Stimulated activated naive CD8-positive, alpha-beta T cell treated with anti-CD3 and anti-CD28 coated beads, Interleukin-15, Interleukin-2, amounts not matched to agents 100 U/mL and 50 U/mL, for 24 hours (primary cell): ENCODE data around the gene CFHR5.
"Not testable (repeated sequence)": the region's sequence is repeated elsewhere in the genome, so short reads cannot be mapped to it uniquely, and the experiment has no call there.

ENCODE experiments used
- ATAC-seq: fragments of 150-1000 bp; cut with Tn5 transposase; one replicate; pipeline ENCODE4 v1.10.0; 2021
- DNase-seq: peaks from one replicate; pipeline ENCODE4 v3.0.0; 2021

Gene CFHR5

GRCh38 chr1:196977278-196977677, at the start of gene CFHR5:
TSS of gene CFHR5 (plus strand) at chr1:196977556. CDS start at chr1:196977665, 109 bp downstream.
- ATAC-seq: no peak
- DNase-seq: no peak

- ATAC-seq, DNase-seq: not testable (repeated sequence)
Measured at GRCh38 chr1:196932853-196933252, 44.5 kb upstream of the CFHR5 start.

- DNase-seq (no peak), ATAC-seq (no peak)
Measured at GRCh38 chr1:196933531-196934189, 43.7 kb upstream of the CFHR5 start.

GRCh38 chr1:196941474-196941873, 35.9 kb upstream of the CFHR5 start:
- not testable (repeated sequence) for DNase-seq, ATAC-seq

DNA sequence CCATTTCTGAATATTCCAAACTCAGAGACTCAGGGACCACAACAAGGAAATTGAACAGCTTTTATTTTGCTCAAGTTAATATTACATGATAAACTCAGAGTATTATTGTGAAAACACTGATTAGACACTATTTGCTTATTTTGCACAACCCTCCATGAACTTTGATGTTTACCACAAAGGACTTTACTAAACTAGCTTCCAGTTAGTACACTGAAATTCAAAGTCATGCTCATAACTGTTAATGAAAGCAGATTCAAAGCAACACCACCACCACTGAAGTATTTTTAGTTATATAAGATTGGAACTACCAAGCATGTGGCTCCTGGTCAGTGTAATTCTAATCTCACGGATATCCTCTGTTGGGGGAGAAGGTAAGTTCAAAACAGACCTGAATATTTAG, 33.8 kb upstream of the CFHR5 start, which contains the start of gene CFHR2:
Gene CFHR2, plus strand, starts transcription at position 171 of the 400 bp plus-strand sequence. Its CDS starts 143 bp downstream, at position 314.
- DNase-seq, ATAC-seq: not testable (repeated sequence)

- DNase-seq (no peak), ATAC-seq (no peak)
Measured at GRCh38 chr1:196951711-196952394, 25.5 kb upstream of the CFHR5 start.

DNA sequence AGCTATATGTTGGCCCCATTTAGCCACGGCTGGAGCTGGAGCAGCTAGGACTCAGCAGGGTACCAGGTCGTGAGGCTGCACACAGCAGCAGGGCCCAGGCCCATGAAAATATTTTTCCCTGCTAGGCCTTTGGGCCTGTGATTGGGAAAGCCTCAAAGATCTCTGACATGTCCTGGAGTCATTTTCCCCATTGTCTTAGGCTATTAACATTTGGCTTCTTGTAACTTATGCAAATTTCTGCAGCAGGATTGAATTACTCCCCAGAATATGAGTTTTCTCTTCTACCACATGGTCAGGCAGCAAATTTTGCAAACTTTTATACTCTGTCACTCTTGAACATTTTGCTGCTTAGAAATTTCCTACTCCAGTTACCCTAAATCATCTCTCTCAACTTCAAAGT, 22.6 kb upstream of the CFHR5 start:
- DNase-seq (no peak), ATAC-seq (no peak)

- DNase-seq: no peak
Measured at GRCh38 chr1:196955926-196956325, 21.4 kb upstream of the CFHR5 start.

GRCh38 chr1:196960854-196961253, 16.5 kb upstream of the CFHR5 start:
- no peak for DNase-seq
- no peak for ATAC-seq

More at GRCh38 chr1:196955926-196956325, 21.4 kb upstream of the CFHR5 start:
- ATAC-seq: no peak

DNA sequence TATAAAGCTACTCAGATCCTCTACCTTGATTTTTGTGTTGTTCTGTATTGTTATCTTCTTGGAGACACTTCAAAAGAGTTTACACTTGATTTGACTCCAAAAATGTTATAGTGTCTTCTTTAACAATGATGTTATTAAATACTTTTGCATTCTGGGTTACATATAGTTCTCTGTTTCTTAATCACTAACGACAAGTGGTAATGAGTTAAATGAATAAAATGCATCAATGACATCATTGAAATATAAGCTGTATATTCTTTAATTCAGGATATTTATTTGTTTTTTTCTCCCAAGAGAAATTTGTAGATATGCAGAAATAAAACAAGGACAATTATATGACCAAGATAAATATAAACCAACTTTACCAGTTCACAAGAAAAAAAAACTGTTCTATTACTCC, 7.2 kb upstream of the CFHR5 start:
- no peak for ATAC-seq
- DNase-seq: no peak

DNA sequence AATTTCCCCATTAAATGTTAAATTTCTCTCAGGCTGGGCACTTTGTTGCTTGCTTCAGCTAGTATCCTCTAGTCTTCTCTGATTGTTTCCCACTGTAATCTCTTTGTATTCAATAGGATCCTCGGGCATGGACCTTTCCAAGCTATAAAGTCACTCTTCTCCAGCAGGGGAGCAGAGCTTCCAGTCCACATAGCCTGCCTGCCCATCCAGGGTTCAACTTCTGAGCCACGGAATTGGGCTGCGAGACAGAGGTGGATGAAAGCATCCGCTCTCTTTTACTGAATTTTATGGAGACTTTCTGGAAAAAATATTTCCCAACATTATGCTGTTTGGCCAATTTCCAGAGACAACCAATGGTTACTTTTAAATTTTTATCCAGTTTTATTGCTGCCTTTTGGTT, 1.1 kb upstream of the CFHR5 start:
- no peak for ATAC-seq
- no peak for DNase-seq

- DNase-seq: no peak
- ATAC-seq: no peak
Measured at GRCh38 chr1:196980859-196981258, 3.5 kb downstream of the CFHR5 start.

DNA sequence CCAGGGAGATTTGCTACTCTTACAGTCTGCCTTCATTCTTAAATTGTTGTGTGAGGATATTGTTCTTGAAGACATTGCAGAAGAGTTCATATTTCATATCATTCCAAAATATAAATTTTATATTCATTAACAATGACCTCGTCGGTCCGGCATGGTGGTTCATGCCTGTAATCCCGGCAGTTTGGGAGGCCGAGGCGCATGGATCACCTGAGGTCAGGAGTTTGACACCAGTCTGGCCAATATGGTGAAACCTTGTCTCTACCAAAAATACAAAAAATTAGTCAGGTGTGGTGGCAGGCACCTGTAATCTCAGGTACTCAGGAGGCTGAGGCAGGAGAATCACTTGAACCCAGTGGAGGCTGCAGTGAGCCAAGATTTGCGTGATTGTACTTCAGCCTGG, 4.9 kb downstream of the CFHR5 start:
- not testable (repeated sequence) for ATAC-seq, DNase-seq

DNA sequence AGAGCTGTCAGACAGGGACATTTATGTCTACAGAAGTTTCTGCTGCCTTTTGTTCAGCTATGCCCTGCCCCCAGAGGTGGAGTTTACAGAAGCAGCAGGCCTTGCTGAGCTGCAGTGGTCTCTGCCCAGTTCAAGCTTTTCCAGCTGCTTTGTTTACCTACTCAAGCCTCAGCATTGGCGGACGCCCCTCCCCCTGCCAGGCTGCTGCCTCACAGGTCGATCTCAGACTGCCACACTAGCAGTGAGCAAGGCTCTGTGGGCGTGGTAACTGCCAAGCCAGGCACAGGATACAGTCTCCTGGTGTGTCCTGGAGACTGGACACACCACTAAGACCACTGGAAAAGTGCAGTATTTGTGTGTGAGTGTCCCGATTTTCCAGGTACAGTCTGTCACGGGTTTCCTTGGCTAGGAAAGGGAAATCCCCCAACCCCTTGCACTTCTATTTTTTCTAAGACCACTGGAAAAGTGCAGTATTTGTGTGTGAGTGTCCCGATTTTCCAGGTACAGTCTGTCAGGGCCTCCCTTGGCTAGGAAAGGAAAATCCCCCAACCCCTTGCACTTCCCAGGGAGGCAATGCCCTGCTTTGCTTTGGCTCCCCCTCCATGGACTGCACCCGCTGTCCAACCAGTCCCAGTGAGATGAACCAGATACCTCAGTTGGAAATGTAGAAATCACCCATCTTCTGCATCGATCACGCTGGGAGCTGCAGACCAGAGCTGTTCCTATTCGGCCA, 14.7 kb downstream of the CFHR5 start:
- not testable (repeated sequence) for DNase-seq, ATAC-seq

DNA sequence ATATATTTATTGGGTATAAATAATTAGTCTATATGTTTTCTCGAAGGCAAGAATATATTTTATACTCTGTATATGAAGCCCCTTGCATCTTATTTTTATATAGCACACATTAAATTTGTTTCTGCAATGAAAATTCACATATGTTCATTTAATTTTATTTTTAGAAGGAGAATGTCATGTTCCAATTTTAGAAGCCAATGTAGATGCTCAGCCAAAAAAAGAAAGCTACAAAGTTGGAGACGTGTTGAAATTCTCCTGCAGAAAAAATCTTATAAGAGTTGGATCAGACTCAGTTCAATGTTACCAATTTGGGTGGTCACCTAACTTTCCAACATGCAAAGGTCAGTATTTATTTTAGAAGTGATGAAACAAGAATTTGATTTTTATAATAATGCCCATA, 16.6 kb downstream of the CFHR5 start:
- ATAC-seq (no peak), DNase-seq (no peak)

DNA sequence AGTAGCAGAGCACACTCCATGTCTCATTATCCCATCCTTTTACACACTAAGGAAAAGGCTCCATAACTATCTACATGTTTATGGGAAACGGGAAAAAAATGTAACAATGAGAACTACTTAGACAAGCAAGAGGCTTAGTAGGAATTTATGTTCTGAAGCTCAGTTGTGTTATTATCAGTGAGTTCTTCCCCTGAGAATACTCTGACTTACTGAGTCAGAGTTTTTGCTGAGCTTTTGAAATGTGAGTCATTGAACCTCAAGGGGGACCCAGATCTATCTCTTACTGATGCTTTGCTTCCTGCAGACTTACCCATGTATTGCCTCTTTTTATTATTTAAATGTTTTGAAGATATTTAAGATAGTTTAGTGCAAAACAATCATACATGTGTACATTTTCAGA, 20.1 kb downstream of the CFHR5 start:
- no peak for DNase-seq
- no peak for ATAC-seq

DNA sequence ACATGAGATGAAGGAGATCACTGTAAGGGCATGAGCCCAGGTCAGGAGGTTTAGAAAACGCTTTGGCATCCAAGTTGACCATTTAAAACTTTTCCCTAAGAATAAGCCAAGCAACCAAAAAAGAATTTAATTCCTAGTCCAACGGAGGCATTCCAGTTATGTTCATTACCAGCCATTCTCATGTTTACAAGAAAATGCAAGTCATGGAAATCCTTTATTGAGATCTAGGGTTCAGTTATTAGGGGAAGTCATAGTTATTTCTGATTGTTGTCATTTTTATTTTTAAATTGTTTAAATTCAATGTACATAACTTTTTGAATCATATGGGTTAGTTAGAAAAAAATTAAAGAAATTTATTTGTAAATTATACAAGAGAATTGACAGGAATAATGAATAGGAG, 24.5 kb downstream of the CFHR5 start:
- no peak for DNase-seq
- ATAC-seq: no peak

DNA sequence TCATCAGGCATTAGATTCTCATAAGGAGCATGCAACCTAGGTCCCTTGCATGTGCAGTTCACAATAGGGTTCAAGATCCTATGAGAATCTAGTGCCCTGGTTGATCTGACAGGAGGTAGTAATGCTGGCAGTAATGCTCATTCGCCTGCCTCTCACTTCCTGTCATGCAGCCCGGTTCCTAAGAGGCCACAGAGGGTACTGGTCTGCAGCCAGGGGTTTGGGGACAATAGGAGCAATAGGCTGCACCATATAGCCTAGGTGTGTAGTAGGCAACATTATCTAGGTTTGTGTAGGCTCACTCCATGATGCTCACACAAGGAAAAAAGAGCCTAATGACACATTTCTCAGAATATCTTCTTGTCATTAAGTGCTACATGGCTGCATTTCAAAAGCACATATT, 25.8 kb downstream of the CFHR5 start:
- ATAC-seq: no peak
- no peak for DNase-seq

- no peak for DNase-seq
- no peak for ATAC-seq
Measured at GRCh38 chr1:197008861-197009260, 31.5 kb downstream of the CFHR5 start.

GRCh38 chr1:197011614-197012013, 34.3 kb downstream of the CFHR5 start:
- ATAC-seq: no peak
- no peak for DNase-seq

DNA sequence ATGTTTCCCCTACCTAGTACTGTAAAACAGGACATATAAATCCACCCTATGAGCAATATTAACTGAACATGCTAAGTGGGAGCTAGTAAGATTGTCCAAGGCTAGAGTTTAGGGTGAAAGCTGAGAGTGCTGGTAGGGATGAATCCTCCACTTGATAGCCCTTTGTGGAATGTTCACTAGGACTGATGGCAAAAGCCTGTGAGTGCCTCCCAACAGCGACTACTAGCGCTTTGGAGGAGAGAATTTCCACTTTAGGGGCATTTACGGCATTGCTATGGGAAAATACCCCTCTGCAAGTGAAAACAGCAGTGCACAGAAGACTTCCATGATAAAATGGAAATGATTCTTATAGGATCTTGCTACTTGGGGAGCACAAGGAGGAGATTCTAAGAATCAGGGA, 35.9 kb downstream of the CFHR5 start:
- DNase-seq (no peak), ATAC-seq (no peak)

GRCh38 chr1:197016751-197017150, 39.4 kb downstream of the CFHR5 start:
- no peak for ATAC-seq
- no peak for DNase-seq

GRCh38 chr1:197017558-197018146, 40.3 kb downstream of the CFHR5 start:
- ATAC-seq (no peak), DNase-seq (no peak)
